Peyer's patch (tissue), 4 donors: Measurements from ENCODE around the gene FBLN1.

Experiments used
- CTCF ChIP-seq, 6 experiments: fragments of 450-650 bp in 4 of 6; fragments of 200-600 bp in 2 of 6; sonication (generic) in 1 of 6; IDR thresholded peaks; one replicate each; pipeline ENCODE4 v1.5.1; 2017 to 2019; ENCODE audit warnings: antibody characterized with exemption in 6 of 6, mild to moderate bottlenecking in 3 of 6, moderate library complexity in 1 of 6
- POLR2A ChIP-seq, 2 donors: fragments of 450-650 bp; IDR thresholded peaks; one replicate each; pipeline ENCODE4 v1.5.1; 2017; ENCODE audit warnings: antibody characterized with exemption in 2 of 2, mild to moderate bottlenecking in 2 of 2, moderate library complexity in 2 of 2

DNA sequence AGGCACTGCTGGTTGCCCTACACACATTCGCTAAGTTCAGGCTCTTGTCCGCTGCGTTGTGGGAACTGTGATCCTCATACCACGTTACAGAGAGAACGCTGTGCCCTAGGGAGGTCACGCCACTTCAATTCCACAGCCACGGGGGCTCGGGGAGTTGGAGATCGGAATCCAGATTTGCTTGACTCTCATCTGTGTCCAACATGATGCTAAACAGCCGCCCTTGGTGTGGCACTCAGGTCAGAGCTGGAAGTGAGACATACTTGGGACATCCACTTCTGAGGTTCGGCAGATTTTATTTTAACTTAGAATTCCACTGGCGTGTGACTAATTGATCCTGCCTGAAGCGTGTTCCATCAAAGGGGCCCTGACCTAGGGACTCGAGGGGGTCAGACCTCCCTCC is 47.5 kb upstream of the FBLN1 start:
- TF ChIP-seq CTCF (IDR thresholded peaks at IDR 0.05) (no peak), POLR2A (IDR thresholded peaks at IDR 0.05) (no peak)
